Measurements from ENCODE around the gene S100A7A.

DNA sequence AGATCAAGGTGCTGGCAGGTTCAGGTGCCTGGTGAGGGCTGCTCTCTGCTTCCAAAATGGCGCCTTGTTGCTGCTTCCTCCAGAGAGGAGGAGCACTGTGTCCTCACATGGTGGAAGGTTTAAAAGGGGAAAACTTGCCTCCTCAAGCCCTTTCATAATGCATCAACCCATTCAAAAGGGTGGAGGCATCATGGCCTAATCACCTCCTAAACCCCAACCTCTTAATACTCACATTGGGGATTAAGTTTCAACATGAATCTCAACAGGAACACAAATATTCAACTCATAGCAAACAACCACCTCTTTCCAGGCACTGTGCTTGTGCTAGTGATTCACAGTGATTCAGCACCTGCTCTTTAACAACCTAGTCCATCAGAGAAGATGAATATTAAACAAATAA, 45.1 kb upstream of the S100A7A start:
- TF ChIP-seq, protein P1, sequence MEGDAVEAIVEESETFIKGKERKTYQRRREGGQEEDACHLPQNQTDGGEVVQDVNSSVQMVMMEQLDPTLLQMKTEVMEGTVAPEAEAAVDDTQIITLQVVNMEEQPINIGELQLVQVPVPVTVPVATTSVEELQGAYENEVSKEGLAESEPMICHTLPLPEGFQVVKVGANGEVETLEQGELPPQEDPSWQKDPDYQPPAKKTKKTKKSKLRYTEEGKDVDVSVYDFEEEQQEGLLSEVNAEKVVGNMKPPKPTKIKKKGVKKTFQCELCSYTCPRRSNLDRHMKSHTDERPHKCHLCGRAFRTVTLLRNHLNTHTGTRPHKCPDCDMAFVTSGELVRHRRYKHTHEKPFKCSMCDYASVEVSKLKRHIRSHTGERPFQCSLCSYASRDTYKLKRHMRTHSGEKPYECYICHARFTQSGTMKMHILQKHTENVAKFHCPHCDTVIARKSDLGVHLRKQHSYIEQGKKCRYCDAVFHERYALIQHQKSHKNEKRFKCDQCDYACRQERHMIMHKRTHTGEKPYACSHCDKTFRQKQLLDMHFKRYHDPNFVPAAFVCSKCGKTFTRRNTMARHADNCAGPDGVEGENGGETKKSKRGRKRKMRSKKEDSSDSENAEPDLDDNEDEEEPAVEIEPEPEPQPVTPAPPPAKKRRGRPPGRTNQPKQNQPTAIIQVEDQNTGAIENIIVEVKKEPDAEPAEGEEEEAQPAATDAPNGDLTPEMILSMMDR (IDR thresholded peaks at IDR 0.05; ENCODE audit: low read depth, low read length, poor library complexity, severe bottlenecking) = no peak
- TF ChIP-seq EZH2phosphoT487 (IDR thresholded peaks at IDR 0.05; ENCODE audit: borderline replicate concordance, low read length) = no peak
